ENCODE data around the gene PPP3CA. TPM values are rescaled to one million over a fixed set of nuclear protein-coding genes. Genes with fewer than 3 reads are reported as not detected.

The PPP3CA gene
- total and polyA plus RNA-seq, 11 donors, result 5.9 to 32.5 (median 19.3) TPM

- H3K4me3 ChIP-seq, result no peak overlapping the region
- peaks cover 0 to 14% (median 4%) of the 10 kb centered on the region in 12 donors for H3K4me1 ChIP-seq
- H3K27ac ChIP-seq, result no peak overlapping the region
- WGBS, 4 donors, result 96 to 100% (median 97%) methylated on average over 1 of the region's 1 CpG
- no peaks in the 10 kb centered on the region for H3K27me3 ChIP-seq
- TF ChIP-seq CTCF (IDR thresholded peaks at IDR 0.05) (no peak), POLR2A (IDR thresholded peaks at IDR 0.05) (no peak)
- intact Hi-C loops (cut with DNase I), result no loop called here
- H3K9me3 ChIP-seq, result no peaks in the 10 kb centered on the region
- DNase-seq (no peak), ATAC-seq (no peak)
- H3K36me3 ChIP-seq, result peaks cover 0 to 5% (median 0%) of the 10 kb centered on the region in 9 donors
Measured at GRCh38 chr4:101044766-101045165, 302.6 kb downstream of the PPP3CA start.

GRCh38 chr4:101042847-101043246 is 304.5 kb downstream of the PPP3CA start:
- Histone ChIP-seq H3K4me3 (no peak overlapping the region), H3K36me3 (peaks cover 0 to 11% (median 0%) of the 10 kb centered on the region in 9 donors), H3K27me3 (no peaks in the 10 kb centered on the region), H3K4me1 (peaks cover 0 to 19% (median 6%) of the 10 kb centered on the region in 12 donors), H3K9me3 (no peaks in the 10 kb centered on the region), H3K27ac (no peak overlapping the region)
- ATAC-seq (peak in 3 of 4 donors; percentile 37 to 67 (median 52)), DNase-seq (no peak)
- TF ChIP-seq POLR2A (IDR thresholded peaks at IDR 0.05) (no peak), CTCF (IDR thresholded peaks at IDR 0.05) (no peak)
- WGBS, 4 donors, result 14 to 27% (median 25%) methylated on average over 1 of the region's 1 CpG
- intact Hi-C loops (cut with DNase I), result no loop called here

GRCh38 chr4:101040776-101041175 is 306.6 kb downstream of the PPP3CA start:
- no peak for TF ChIP-seq POLR2A (IDR thresholded peaks at IDR 0.05)
- no peak for TF ChIP-seq CTCF (IDR thresholded peaks at IDR 0.05)
- intact Hi-C loops (cut with DNase I), result no loop called here
- WGBS, 4 donors, result 67 to 96% (median 79%) methylated on average over 2 of the region's 2 CpGs
- Histone ChIP-seq H3K27me3 (no peaks in the 10 kb centered on the region), H3K4me1 (peaks cover 0 to 24% (median 7%) of the 10 kb centered on the region in 12 donors), H3K9me3 (no peaks in the 10 kb centered on the region), H3K27ac (no peak overlapping the region), H3K36me3 (peaks cover 0 to 11% (median 0%) of the 10 kb centered on the region in 9 donors), H3K4me3 (no peak overlapping the region)
- ATAC-seq (no peak), DNase-seq (no peak)

GRCh38 chr4:101039367-101039766 is 308.0 kb downstream of the PPP3CA start:
- WGBS, 4 donors, result 95 to 98% (median 97%) methylated on average over 5 of the region's 5 CpGs
- H3K4me3 ChIP-seq, result no peak overlapping the region
- H3K27ac ChIP-seq, result no peak overlapping the region
- DNase-seq (no peak), ATAC-seq (no peak)
- no peaks in the 10 kb centered on the region for H3K9me3 ChIP-seq
- intact Hi-C loops (cut with DNase I), result no loop called here
- no peaks in the 10 kb centered on the region for H3K27me3 ChIP-seq
- H3K4me1 ChIP-seq, result peaks cover 0 to 24% (median 7%) of the 10 kb centered on the region in 12 donors
- no peak for TF ChIP-seq POLR2A (IDR thresholded peaks at IDR 0.05)
- TF ChIP-seq CTCF (IDR thresholded peaks at IDR 0.05), result no peak
- peaks cover 0 to 11% (median 0%) of the 10 kb centered on the region in 9 donors for H3K36me3 ChIP-seq
